GF-D8 (cell line): ENCODE data around the gene CRACR2A.

ENCODE experiments used
- DNase-seq: peaks from one replicate; lab custom pipeline; 2025; lab: John Stamatoyannopoulos, UW

CRACR2A gene

DNA sequence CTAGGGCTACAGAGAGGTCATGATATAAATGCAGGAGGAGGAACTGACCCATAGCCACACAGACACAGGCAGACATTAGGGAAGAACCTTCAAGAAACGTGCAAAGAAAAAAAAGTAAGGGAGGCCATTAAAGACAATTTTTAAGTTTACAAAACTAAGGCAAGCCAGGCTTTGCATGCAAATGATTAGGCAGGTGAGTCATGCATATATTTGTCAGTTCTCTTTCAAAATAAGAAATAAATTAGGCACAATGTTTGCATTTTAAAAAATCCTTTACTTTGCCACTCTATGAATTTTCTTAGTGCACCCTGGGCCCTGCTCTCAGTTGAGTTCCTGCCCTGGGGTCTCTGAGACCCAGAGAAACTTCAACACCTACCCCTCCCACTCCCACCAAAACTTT lies 186.9 kb downstream of the CRACR2A start:
- DNase-seq, result no peak
